K562 (cell line): ENCODE measurements around the gene MRPL37. TPM values are rescaled to one million over a fixed set of nuclear protein-coding genes. Genes with fewer than 3 reads are reported as not detected.

ENCODE experiments used
- ATAC-seq: fragments of 200-7000 bp; cut with Tn5 transposase; 3 replicates; pipeline ENCODE4 v1.9.1; 2020; ENCODE audit warnings: moderate library complexity
- BruUV-seq: library from RNA; stranded (reverse); fragments of 400-500 nt; replicated peaks from 2 replicates; lab custom pipeline; 2021; lab: Mats Ljungman, UMichigan
- CTCF ChIA-PET: fragments of 300-600 bp; formaldehyde crosslinking; extraction: SDS; loops from one replicate; lab custom pipeline; 2021; ENCODE audit warnings: low intra/inter-chr PET ratio; lab: Yijun Ruan, JAX
- POLR2A ChIA-PET: fragments of 300-600, 350-650 bp; sonication (Branson Sonifier 250); formaldehyde crosslinking; extraction: SDS; loops from one replicate; lab custom pipeline; 2021; ENCODE audit warnings: antibody characterized with exemption, inconsistent platforms; lab: Yijun Ruan, JAX
- DNase-seq, 4 experiments: peaks; one replicate each; pipeline versions ENCODE4 v3.0.0 to v3.0.0-alpha.2; 2011 to 2018; ENCODE audit warnings: low spot score in 3 of 4, mixed read lengths in 3 of 4; ENCODE audit errors: extremely low read depth in 1 of 4
- FAIRE-seq: peaks from 2 replicates; lab custom pipeline; 2011; peaks lifted over from hg19 to GRCh38; lab: Jason Lieb, UNC
- H2AFZ ChIP-seq: 2 replicates; pipeline ENCODE4 v1.6.0; 2011; ENCODE audit warnings: low read depth, low read length, control low read depth, inconsistent platforms
- H3K27ac ChIP-seq: fragments of 200-600 bp; 3 replicates; pipeline ENCODE4 v1.8.0; 2011; ENCODE audit warnings: low read depth, mild to moderate bottlenecking, control low read depth, inconsistent platforms, low read length, moderate library complexity, mixed read lengths; ENCODE audit errors: extremely low read depth
- H3K27me3 ChIP-seq, 2 experiments: fragments of 300-600 bp in 1 of 2; 2 replicates in 1 of 2; 3 replicates in 1 of 2; pipeline versions ENCODE4 v1.6.0 to v1.8.0; 2011; ENCODE audit warnings: inconsistent platforms in 2 of 2, low read length in 2 of 2, mild to moderate bottlenecking in 1 of 2, mixed read lengths in 1 of 2, moderate library complexity in 1 of 2; ENCODE audit not compliant: control insufficient read depth in 2 of 2, insufficient read depth in 2 of 2
- H3K36me3 ChIP-seq: fragments of 300-600 bp; 3 replicates; pipeline ENCODE4 v1.8.0; 2011; ENCODE audit warnings: mild to moderate bottlenecking, low read length, inconsistent platforms; ENCODE audit not compliant: control insufficient read depth, insufficient read depth
- H3K4me1 ChIP-seq, 2 experiments: fragments of 200-600 bp in 1 of 2; replicated peaks in 1 of 2; 2 replicates in 1 of 2; 3 replicates in 1 of 2; pipeline versions ENCODE4 v1.5.1 to v1.8.0; 2011; ENCODE audit warnings: inconsistent platforms in 2 of 2, low read length in 2 of 2, mild to moderate bottlenecking in 1 of 2, mixed read lengths in 1 of 2, moderate library complexity in 1 of 2; ENCODE audit not compliant: control insufficient read depth in 2 of 2, insufficient read depth in 2 of 2
- H3K4me2 ChIP-seq: 2 replicates; pipeline ENCODE4 v1.6.1; 2011; ENCODE audit warnings: low read length, control low read depth, inconsistent platforms, mixed read lengths; ENCODE audit not compliant: insufficient read depth
- H3K4me3 ChIP-seq: fragments of 200-600 bp; sonication (generic), shearing (Covaris generic); 2 replicates; pipeline ENCODE4 v1.5.1; 2016; ENCODE audit warnings: control low read depth, inconsistent platforms
- H3K79me2 ChIP-seq: fragments of 200-600 bp; 3 replicates; pipeline ENCODE4 v1.8.0; 2011; ENCODE audit warnings: low read length, inconsistent platforms; ENCODE audit not compliant: control insufficient read depth, insufficient read depth
- H3K9ac ChIP-seq, 2 experiments: 2 replicates each; pipeline versions ENCODE4 v1.6.0 to v1.6.1; 2011; ENCODE audit warnings: low read depth in 2 of 2, low read length in 2 of 2, control low read depth in 1 of 2, inconsistent platforms in 1 of 2, mild to moderate bottlenecking in 1 of 2, mixed read lengths in 1 of 2; ENCODE audit not compliant: insufficient read depth in 1 of 2
- H3K9me1 ChIP-seq: one replicate; pipeline ENCODE4 v1.6.0; 2011; ENCODE audit warnings: inconsistent platforms, mild to moderate bottlenecking, low read length, moderate library complexity; ENCODE audit not compliant: control insufficient read depth, insufficient read depth
- H3K9me3 ChIP-seq: replicated peaks from 2 replicates; pipeline ENCODE4 v1.5.1; 2011; ENCODE audit warnings: low read depth, low read length, inconsistent platforms; ENCODE audit not compliant: control insufficient read depth, insufficient read depth
- H4K20me1 ChIP-seq: replicated peaks from 2 replicates; pipeline ENCODE4 v1.6.1; 2011; ENCODE audit warnings: low read length, inconsistent platforms, mixed read lengths; ENCODE audit not compliant: control insufficient read depth, insufficient read depth
- DACH1 ChIP-seq: fragments of 450-650 bp; IDR thresholded peaks from 2 replicates; pipeline ENCODE4 v1.6.1; 2018; ENCODE audit not compliant: partially characterized antibody
- DPF2 ChIP-seq: fragments of 450-650 bp; IDR thresholded peaks from 2 replicates; pipeline ENCODE4 v1.6.1; 2016
- ESRRB ChIP-seq: fragments of 250-450 bp; sonication (Bioruptor Pico); IDR thresholded peaks from 2 replicates; pipeline ENCODE4 v1.5.0; 2020; ENCODE audit warnings: mild to moderate bottlenecking, moderate library complexity, borderline replicate concordance
- FOXK1 ChIP-seq: sonication (generic); formaldehyde crosslinking; IDR thresholded peaks from 2 replicates; pipeline ENCODE4 v1.8.0; 2022; ENCODE audit warnings: missing genetic modification reagents, mild to moderate bottlenecking, borderline replicate concordance
- HMGXB4 ChIP-seq: sonication (generic); formaldehyde crosslinking; IDR thresholded peaks from 2 replicates; pipeline ENCODE4 v1.8.1; 2023; ENCODE audit warnings: mild to moderate bottlenecking, missing genetic modification reagents
- MAZ ChIP-seq, 2 experiments: fragments of 450-650 bp in 1 of 2; sonication (generic) in 1 of 2; formaldehyde crosslinking; IDR thresholded peaks in 1 of 2; conservative IDR thresholded peaks in 1 of 2; 2 replicates each; pipeline versions ENCODE4 v1.4.0 to v1.5.0; 2020; ENCODE audit warnings: mild to moderate bottlenecking in 1 of 2, missing genetic modification reagents in 1 of 2
- MEIS2 ChIP-seq: fragments of 450-650 bp; IDR thresholded peaks from 2 replicates; pipeline ENCODE4 v1.6.1; 2014; ENCODE audit warnings: mild to moderate bottlenecking; ENCODE audit not compliant: partially characterized antibody
- NFIC ChIP-seq: fragments of 450-650 bp; IDR thresholded peaks from 2 replicates; pipeline ENCODE4 v1.6.1; 2017; ENCODE audit warnings: mild to moderate bottlenecking, inconsistent platforms
- PCBP1 ChIP-seq: fragments of 200-400 bp; formaldehyde crosslinking; IDR thresholded peaks from 2 replicates; pipeline ENCODE4 v1.6.1; 2018; ENCODE audit warnings: mild to moderate bottlenecking, low read depth, low read length; ENCODE audit not compliant: poor library complexity, severe bottlenecking
- PML ChIP-seq: IDR thresholded peaks from 2 replicates; pipeline ENCODE4 v1.6.1; 2012; ENCODE audit warnings: low read length, inconsistent platforms
- SIN3B ChIP-seq: fragments of 450-650 bp; IDR thresholded peaks from 2 replicates; pipeline ENCODE4 v1.6.1; 2017; ENCODE audit warnings: low read depth, mild to moderate bottlenecking, moderate library complexity
- SMARCA5 ChIP-seq: fragments of 450-650 bp; IDR thresholded peaks from 2 replicates; pipeline ENCODE4 v1.6.1; 2016
- STAG1 ChIP-seq: sonication (generic); formaldehyde crosslinking; IDR thresholded peaks from 2 replicates; pipeline ENCODE4 v1.5.0; 2020; ENCODE audit warnings: missing genetic modification reagents, borderline replicate concordance
- ZBTB26 ChIP-seq: fragments of 450-650 bp; formaldehyde crosslinking; IDR thresholded peaks from 2 replicates; pipeline ENCODE4 v1.4.0; 2022; ENCODE audit warnings: missing genetic modification characterization
- ZKSCAN8 ChIP-seq: fragments of 200-800 bp; sonication (Bioruptor generic); IDR thresholded peaks from 2 replicates; pipeline ENCODE4 v1.6.1; 2016; ENCODE audit warnings: missing genetic modification characterization, missing compliant biosample characterization
- WGBS: fragments of 100-300 bp; shearing (Covaris generic); methylation state at CpG from one replicate; pipeline ENCODE4 v1.1.6; 2016; ENCODE audit warnings: low coverage, mixed read lengths; ENCODE audit not compliant: insufficient coverage; ENCODE audit errors: missing lambda C conversion rate; 5-methylcytosine and 5-hydroxymethylcytosine counted together
- in situ Hi-C: fragments of 300-500 bp; cut with MboI; formaldehyde crosslinking; loops from 4 replicates; pipeline ENCODE4 v1.15.0; 2018; ENCODE audit warnings: inconsistent platforms, mixed read lengths
- intact Hi-C: fragments of 100-400 bp; cut with micrococcal nuclease; formaldehyde crosslinking; loops from 2 replicates; pipeline ENCODE4 v1.14.2; 2022
- polyA plus RNA-seq, 8 experiments: library from polyadenylated mRNA; depleted of rRNA in 4 of 8; stranded (reverse) in 5 of 8; unstranded in 3 of 8; fragments of >200 nt; fragmentation: Nextera tagmentation in 2 of 8; fragmentation: Illumina TruSeq in 1 of 8; extraction: Ambion mirVana in 2 of 8; extraction: Trizol in 1 of 8; gene quantifications; 2 replicates each; pipeline versions ENCODE4 v1.2.1 to v1.2.3, GENCODE V29; 2011 to 2014; ENCODE audit warnings: inconsistent platforms in 1 of 8, missing spikeins in 1 of 8
- total RNA-seq, 7 experiments: library from RNA; depleted of rRNA in 6 of 7; stranded (reverse); fragments of >200 nt in 6 of 7; fragmentation: Illumina TruSeq in 2 of 7; extraction: Trizol in 2 of 7; gene quantifications; 2 replicates each; pipeline versions ENCODE4 v1.2.1 to v1.2.3, GENCODE V29; 2011 to 2021; ENCODE audit warnings: low replicate concordance in 1 of 7

Gene MRPL37
- total and polyA plus RNA-seq, 9 of the 15 experiments (the other 6 are each of a cell fraction or from before 2014, with no cell fraction given), result 52.2 to 303 (median 180) TPM

- peaks cover 20% of the 10 kb centered on the region; the same call in 2 of the 3 replicates for H3K79me2 ChIP-seq
- peaks cover 41% of the 10 kb centered on the region; the same call in 2 of the 3 replicates for H3K36me3 ChIP-seq
- CTCF ChIA-PET, result no interaction called here
- no peak overlapping the region for H3K4me3 ChIP-seq
- no peak overlapping the region for H3K4me2 ChIP-seq
- intact Hi-C loops, result no loop called here
- no peak overlapping the region for H2AFZ ChIP-seq
- POLR2A ChIA-PET, result interaction anchor here (0.5 kb wide), 2 partner anchors 321 kb away, joined by 3 read pairs; no protein-coding TSS in a partner anchor
- no peaks in the 10 kb centered on the region for H3K27me3 ChIP-seq
- H3K9me3 ChIP-seq, result no peaks in the 10 kb centered on the region
- DNase-seq (no peak), ATAC-seq (no peak)
- H4K20me1 ChIP-seq, result peaks cover 52% of the 10 kb centered on the region
- peaks cover 7% of the 10 kb centered on the region for H3K9me1 ChIP-seq
- H3K9ac ChIP-seq, result no peak overlapping the region
- TF ChIP-seq SIN3B (no peak), SMARCA5 (no peak), FOXK1 (CRISPR knock-in tag) (no peak), DACH1 (no peak), STAG1 (CRISPR knock-in tag) (no peak), ZKSCAN8 (CRISPR knock-in tag) (no peak), PML (no peak), MAZ (CRISPR knock-in tag; conservative IDR thresholded peaks at IDR 0.05 in 1 of 2, IDR thresholded peaks at IDR 0.05 in 1 of 2) (no peak), ZBTB26 (CRISPR knock-in tag) (no peak), MEIS2 (no peak), HMGXB4 (no peak), NFIC (no peak), DPF2 (no peak), ESRRB (CRISPR knock-in tag) (no peak), PCBP1 (no peak)
- TF ChIP-seq, all 486 proteins: peak for 0
- 76% methylated on average over 6 of the region's 6 CpGs for WGBS
- in situ Hi-C loops, result no loop called here
- FAIRE-seq, result no peak
- Histone ChIP-seq H3K27ac (no peak overlapping the region), H3K4me1 (peaks cover 0 to 3% of the 10 kb centered on the region in 2 experiments; a peak in 2 of 5 replicates)
- BruUV-seq, result no TSS peak
These were observed 65.7 kb downstream of the MRPL37 start for GRCh38 chr1:54265659-54266058.
